Prostate gland (tissue), 2 donors: Measurements from ENCODE around the gene GRIA4. TPM values are rescaled to one million over a fixed set of nuclear protein-coding genes. Genes with fewer than 3 reads are reported as not detected.

Source experiments
- DNase-seq: peaks from one replicate; pipeline ENCODE4 v3.0.0-alpha.2; 2019; ENCODE audit warnings: low spot score
- H3K27ac ChIP-seq, 2 donors: fragments of 200-600 bp; sonication (generic); 2 replicates each; pipeline ENCODE4 v1.5.1; 2017 to 2019
- H3K27me3 ChIP-seq: fragments of 200-600 bp; sonication (generic); replicated peaks from 2 replicates; pipeline ENCODE4 v1.5.1; 2019; ENCODE audit not compliant: insufficient read depth
- H3K36me3 ChIP-seq, 2 donors: fragments of 200-600 bp; sonication (generic); 1 replicate in 1 of 2; 2 replicates in 1 of 2; pipeline versions ENCODE4 v1.5.1 to v1.8.1; 2017 to 2019
- H3K4me1 ChIP-seq: fragments of 200-600 bp; sonication (generic); replicated peaks from 2 replicates; pipeline ENCODE4 v1.5.1; 2019
- H3K4me3 ChIP-seq, 2 donors: fragments of 200-600 bp; sonication (generic); 2 replicates each; pipeline ENCODE4 v1.5.1; 2017 to 2019
- H3K9me3 ChIP-seq: fragments of 200-600 bp; sonication (generic); 2 replicates; pipeline ENCODE4 v1.5.1; 2017
- POLR2A ChIP-seq: fragments of 450-650 bp; IDR thresholded peaks from one replicate; pipeline ENCODE4 v1.6.1; 2016; ENCODE audit warnings: antibody characterized with exemption, mild to moderate bottlenecking
- POLR2AphosphoS5 ChIP-seq: sonication (generic); formaldehyde crosslinking; IDR thresholded peaks from one replicate; pipeline ENCODE4 v1.6.1; 2017; ENCODE audit warnings: antibody characterized with exemption
- WGBS: methylation state at CpG from one replicate; pipeline ENCODE4 v1.1.5; 2018; 5-methylcytosine and 5-hydroxymethylcytosine counted together
- intact Hi-C: fragments of 100-400 bp; cut with DNase I; formaldehyde crosslinking; loops from one replicate; pipeline ENCODE4 v1.14.2; 2022
- total RNA-seq, 2 donors: library from RNA; depleted of rRNA; stranded (reverse); fragments of >200 nt; gene quantifications; one replicate each; pipeline ENCODE4 v1.1.0, GENCODE V29; 2016
- TF ChIP-seq, protein P1 (sequence below), 4 experiments: fragments of 200-600 bp in 2 of 4; fragments of 450-650 bp in 2 of 4; sonication (generic) in 2 of 4; IDR thresholded peaks; 1 replicate in 3 of 4; 2 replicates in 1 of 4; pipeline ENCODE4 v1.5.1; 2016 to 2019; ENCODE audit warnings: antibody characterized with exemption in 4 of 4, mild to moderate bottlenecking in 2 of 4, moderate library complexity in 2 of 4

The GRIA4 gene
- total RNA-seq, 2 donors from 2014 or later = not detected

- TF ChIP-seq POLR2AphosphoS5 = no peak
- TF ChIP-seq, protein P1, sequence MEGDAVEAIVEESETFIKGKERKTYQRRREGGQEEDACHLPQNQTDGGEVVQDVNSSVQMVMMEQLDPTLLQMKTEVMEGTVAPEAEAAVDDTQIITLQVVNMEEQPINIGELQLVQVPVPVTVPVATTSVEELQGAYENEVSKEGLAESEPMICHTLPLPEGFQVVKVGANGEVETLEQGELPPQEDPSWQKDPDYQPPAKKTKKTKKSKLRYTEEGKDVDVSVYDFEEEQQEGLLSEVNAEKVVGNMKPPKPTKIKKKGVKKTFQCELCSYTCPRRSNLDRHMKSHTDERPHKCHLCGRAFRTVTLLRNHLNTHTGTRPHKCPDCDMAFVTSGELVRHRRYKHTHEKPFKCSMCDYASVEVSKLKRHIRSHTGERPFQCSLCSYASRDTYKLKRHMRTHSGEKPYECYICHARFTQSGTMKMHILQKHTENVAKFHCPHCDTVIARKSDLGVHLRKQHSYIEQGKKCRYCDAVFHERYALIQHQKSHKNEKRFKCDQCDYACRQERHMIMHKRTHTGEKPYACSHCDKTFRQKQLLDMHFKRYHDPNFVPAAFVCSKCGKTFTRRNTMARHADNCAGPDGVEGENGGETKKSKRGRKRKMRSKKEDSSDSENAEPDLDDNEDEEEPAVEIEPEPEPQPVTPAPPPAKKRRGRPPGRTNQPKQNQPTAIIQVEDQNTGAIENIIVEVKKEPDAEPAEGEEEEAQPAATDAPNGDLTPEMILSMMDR (IDR thresholded peaks at IDR 0.05) = no peak
- no peak for TF ChIP-seq POLR2A
- Histone ChIP-seq H3K4me1 (no peaks in the 10 kb centered on the region), H3K27ac (no peak overlapping the region), H3K9me3 (no peaks in the 10 kb centered on the region), H3K36me3 (no peaks in the 10 kb centered on the region), H3K27me3 (no peaks in the 10 kb centered on the region), H3K4me3 (no peak overlapping the region)
- no peak for DNase-seq
- intact Hi-C loops = no loop called here
These were observed 22.4 kb downstream of the GRIA4 start for GRCh38 chr11:105632316-105632715.

- Histone ChIP-seq H3K27me3 (no peaks in the 10 kb centered on the region), H3K9me3 (no peaks in the 10 kb centered on the region), H3K36me3 (no peaks in the 10 kb centered on the region), H3K4me1 (no peaks in the 10 kb centered on the region), H3K4me3 (no peak overlapping the region), H3K27ac (no peak overlapping the region)
- TF ChIP-seq POLR2A = no peak
- TF ChIP-seq, protein P1 (IDR thresholded peaks at IDR 0.05) = no peak
- no peak for TF ChIP-seq POLR2AphosphoS5
- no peak for DNase-seq
- WGBS = 72% methylated on average over 4 of the region's 4 CpGs
- intact Hi-C loops = no loop called here
These were observed 25.6 kb downstream of the GRIA4 start for GRCh38 chr11:105635466-105635865.

DNA sequence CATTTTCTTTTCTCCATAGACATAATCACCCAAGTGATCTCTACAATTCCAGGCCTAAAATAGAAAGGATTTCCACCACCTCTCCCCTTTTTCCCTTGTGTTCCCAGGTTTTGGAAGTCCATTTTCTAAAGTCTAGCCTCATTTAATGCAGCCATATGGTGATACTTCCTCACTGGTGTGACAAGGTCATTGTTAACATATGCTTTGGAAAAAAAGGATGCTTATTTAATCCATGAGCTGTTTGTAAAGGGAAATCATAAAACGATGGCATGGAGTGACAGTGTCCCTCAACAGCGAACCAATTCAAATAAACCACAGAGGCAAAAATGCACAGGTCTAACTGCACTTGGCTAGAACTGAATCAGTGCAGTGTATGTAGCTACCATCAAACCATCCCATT lies 26.6 kb downstream of the GRIA4 start:
- WGBS = 28% methylated on average over 2 of the region's 2 CpGs
- Histone ChIP-seq H3K4me3 (no peak overlapping the region), H3K4me1 (no peaks in the 10 kb centered on the region), H3K27me3 (no peaks in the 10 kb centered on the region), H3K36me3 (no peaks in the 10 kb centered on the region), H3K27ac (no peak overlapping the region), H3K9me3 (no peaks in the 10 kb centered on the region)
- no peak for DNase-seq
- no peak for TF ChIP-seq POLR2AphosphoS5
- TF ChIP-seq, protein P1 (IDR thresholded peaks at IDR 0.05) = no peak
- no peak for TF ChIP-seq POLR2A
- intact Hi-C loops = no loop called here

DNA sequence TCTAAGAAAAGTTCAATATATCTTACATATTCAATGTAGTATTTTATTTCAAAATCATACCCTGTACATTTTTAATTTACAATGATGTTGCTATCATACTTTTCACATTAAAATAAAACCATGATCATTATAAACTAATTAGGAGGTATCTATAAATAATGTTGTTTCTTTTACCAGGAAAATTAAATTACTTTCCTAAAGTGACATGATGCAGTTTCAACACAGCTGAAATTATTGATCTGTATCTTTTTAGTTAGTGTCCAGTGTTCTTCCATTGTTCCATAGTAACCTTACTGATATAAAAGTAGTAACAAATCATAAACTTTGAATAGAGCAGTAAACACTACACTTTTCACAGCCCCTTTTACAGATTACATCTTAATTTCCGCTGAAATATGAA lies 29.7 kb downstream of the GRIA4 start:
- TF ChIP-seq POLR2A (no peak), POLR2AphosphoS5 (no peak)
- TF ChIP-seq, protein P1 (IDR thresholded peaks at IDR 0.05) = no peak
- Histone ChIP-seq H3K36me3 (no peaks in the 10 kb centered on the region), H3K27me3 (no peaks in the 10 kb centered on the region), H3K9me3 (no peaks in the 10 kb centered on the region), H3K27ac (no peak overlapping the region), H3K4me1 (no peaks in the 10 kb centered on the region), H3K4me3 (no peak overlapping the region)
- intact Hi-C loops = no loop called here
- DNase-seq = no peak
- WGBS = 85% methylated on average over 1 of the region's 1 CpG

DNA sequence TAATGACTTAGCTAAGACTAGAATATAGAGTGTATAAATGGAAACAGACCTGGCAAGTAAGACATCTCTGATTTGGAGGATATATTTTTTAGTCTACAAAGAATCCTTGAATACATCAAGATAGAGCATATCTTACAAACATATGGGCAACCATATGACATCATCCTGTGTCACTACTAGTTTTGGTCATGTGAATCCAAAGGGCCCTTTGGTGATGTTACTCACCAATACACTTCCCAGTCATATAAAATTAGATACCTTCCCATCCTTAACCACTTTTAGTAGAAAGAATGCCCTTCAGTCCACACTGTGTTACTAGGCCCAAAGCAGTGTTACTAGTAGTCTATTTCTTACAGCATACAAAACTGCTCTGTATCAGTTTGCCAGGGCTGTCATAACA lies 31.6 kb downstream of the GRIA4 start:
- no peak for DNase-seq
- no peak overlapping the region for H3K27ac ChIP-seq
- H3K4me3 ChIP-seq = no peak overlapping the region
- H3K27me3 ChIP-seq = no peaks in the 10 kb centered on the region
- H3K36me3 ChIP-seq = no peaks in the 10 kb centered on the region
- H3K4me1 ChIP-seq = no peaks in the 10 kb centered on the region
- no peaks in the 10 kb centered on the region for H3K9me3 ChIP-seq
- TF ChIP-seq POLR2AphosphoS5 (no peak), POLR2A (no peak)
- TF ChIP-seq, protein P1 (IDR thresholded peaks at IDR 0.05) = no peak
- intact Hi-C loops = no loop called here
